HG03460 (cell line): ENCODE measurements around the gene EME1.
"Not testable (repeated sequence)": the region's sequence is repeated elsewhere in the genome, so short reads cannot be mapped to it uniquely, and the experiment has no call there.

Source experiments
- ATAC-seq: cut with Tn5 transposase; IDR thresholded peaks from one replicate; pipeline ENCODE4 v1.9.1; 2021; ENCODE audit not compliant: unreplicated experiment

The EME1 gene

GRCh38 chr17:50392621-50393020, 19.6 kb downstream of the EME1 start:
- no peak for ATAC-seq

GRCh38 chr17:50393700-50394099, 20.7 kb downstream of the EME1 start:
- ATAC-seq = no peak

GRCh38 chr17:50394711-50395110, 21.7 kb downstream of the EME1 start:
- ATAC-seq = no peak

GRCh38 chr17:50396261-50397110, 23.5 kb downstream of the EME1 start:
- ATAC-seq = no peak

GRCh38 chr17:50397111-50397918, 24.3 kb downstream of the EME1 start, which contains the start of gene LRRC59:
Gene LRRC59, minus strand, starts transcription at chr17:50397523. Its CDS starts 206 bp downstream, at chr17:50397317.
- peak; percentile 96 for ATAC-seq

GRCh38 chr17:50397919-50398285, 24.9 kb downstream of the EME1 start:
- no peak for ATAC-seq

GRCh38 chr17:50398672-50399071, 25.6 kb downstream of the EME1 start:
- ATAC-seq = not testable (repeated sequence)

- ATAC-seq = not testable (repeated sequence)
Observed at GRCh38 chr17:50399591-50399990, 26.6 kb downstream of the EME1 start.

GRCh38 chr17:50405351-50405750, 32.3 kb downstream of the EME1 start:
- not testable (repeated sequence) for ATAC-seq

GRCh38 chr17:50406578-50406977, 33.5 kb downstream of the EME1 start:
- no peak for ATAC-seq

GRCh38 chr17:50407921-50408320, 34.9 kb downstream of the EME1 start:
- no peak for ATAC-seq

- no peak for ATAC-seq
Observed at GRCh38 chr17:50412188-50412732, 39.2 kb downstream of the EME1 start.

GRCh38 chr17:50414808-50415207, 41.8 kb downstream of the EME1 start:
- no peak for ATAC-seq

- ATAC-seq = not testable (repeated sequence)
Observed at GRCh38 chr17:50419577-50419976, 46.5 kb downstream of the EME1 start.

GRCh38 chr17:50420419-50421112, 47.5 kb downstream of the EME1 start:
- ATAC-seq = no peak

GRCh38 chr17:50421308-50422051, 48.5 kb downstream of the EME1 start:
- ATAC-seq = no peak

- ATAC-seq = no peak
Observed at GRCh38 chr17:50422738-50423137, 49.7 kb downstream of the EME1 start.

- ATAC-seq = no peak
Observed at GRCh38 chr17:50423553-50424159, 50.6 kb downstream of the EME1 start.

GRCh38 chr17:50424246-50424995, 51.4 kb downstream of the EME1 start:
- no peak for ATAC-seq
